Testis (tissue), 2 donors: Measurements from ENCODE around the gene TNPO1.

Source experiments
- CTCF ChIP-seq, 3 experiments: fragments of 450-650 bp in 2 of 3; fragments of 200-600 bp in 1 of 3; sonication (generic) in 1 of 3; IDR thresholded peaks; one replicate each; pipeline ENCODE4 v1.5.1; 2016 to 2019; ENCODE audit warnings: antibody characterized with exemption in 3 of 3, mild to moderate bottlenecking in 2 of 3, moderate library complexity in 1 of 3
- POLR2A ChIP-seq: fragments of 450-650 bp; IDR thresholded peaks from one replicate; pipeline ENCODE4 v1.6.1; 2017; ENCODE audit warnings: antibody characterized with exemption, mild to moderate bottlenecking, moderate library complexity

DNA sequence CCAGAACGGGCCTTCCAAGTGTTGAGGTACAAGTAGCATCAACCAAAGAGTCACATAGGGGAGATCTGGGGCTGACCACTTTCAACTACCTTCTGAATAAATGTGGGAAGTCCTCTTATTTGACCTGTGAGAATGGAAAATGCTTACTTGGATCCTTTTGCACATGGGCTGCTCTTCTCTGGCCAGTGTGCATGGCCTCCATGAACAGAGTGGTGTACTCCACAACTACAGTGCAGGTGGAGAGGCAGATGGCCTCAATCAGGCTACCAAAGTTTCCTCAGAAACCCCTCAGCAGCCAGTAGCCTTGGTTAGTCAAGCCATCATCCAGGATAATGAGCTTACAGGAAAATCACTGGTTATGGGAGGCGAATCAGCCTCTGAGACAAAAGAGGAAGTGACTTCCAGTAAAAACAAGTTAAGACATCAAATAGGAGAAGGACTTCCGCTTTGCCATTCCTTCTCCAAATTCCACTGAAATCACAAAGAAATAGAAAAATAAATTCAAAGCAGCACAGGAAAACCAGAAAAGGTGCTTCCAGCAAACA is 121.1 kb downstream of the TNPO1 start:
- TF ChIP-seq POLR2A: no peak
- TF ChIP-seq CTCF (IDR thresholded peaks at IDR 0.05): no peak
